Jurkat, Clone E6-1 (cell line): ENCODE results near the gene SOCS4. TPM values are rescaled to one million over a fixed set of nuclear protein-coding genes. Genes with fewer than 3 reads are reported as not detected.
A peak's percentile ranks its signal among the peaks of the same experiment; 100 is the strongest.
"Not testable (repeated sequence)": the region's sequence is repeated elsewhere in the genome, so short reads cannot be mapped to it uniquely, and the experiment has no call there.

ENCODE experiments used
- DNase-seq: peaks from one replicate; pipeline ENCODE4 v3.0.0-alpha.2; 2011; ENCODE audit warnings: low read depth, low spot score
- H3K4me3 ChIP-seq: 2 replicates; pipeline ENCODE4 v1.5.1; 2011; ENCODE audit warnings: mild to moderate bottlenecking, low read length, control low read depth, moderate library complexity
- polyA plus RNA-seq: library from polyadenylated mRNA; unstranded; fragments of >200 nt; gene quantifications from one replicate; pipeline ENCODE4 v1.2.1, GENCODE V29; 2012; ENCODE audit warnings: missing spikeins; ENCODE audit not compliant: insufficient read length, insufficient read depth

Gene SOCS4
- 20.8 TPM for polyA plus RNA-seq

GRCh38 chr14:55026793-55027561 is at the start of gene SOCS4, which contains the start of gene WDHD1:
SOCS4 (plus strand) TSS chr14:55027236; CDS start chr14:55043042, 15,806 bp downstream.
WDHD1 (minus strand) TSS chr14:55027099; CDS start chr14:55026787, 312 bp downstream.
- DNase-seq = peak; percentile 90
- H3K4me3 ChIP-seq = peak within 1 kb of the TSS; percentile 97

- DNase-seq = no peak
- no peak overlapping the region for H3K4me3 ChIP-seq
These were observed 48.0 kb upstream of the SOCS4 start for GRCh38 chr14:54979039-54979438.

GRCh38 chr14:54981698-54982097 is 45.3 kb upstream of the SOCS4 start:
- DNase-seq = no peak
- H3K4me3 ChIP-seq = no peak overlapping the region

DNA sequence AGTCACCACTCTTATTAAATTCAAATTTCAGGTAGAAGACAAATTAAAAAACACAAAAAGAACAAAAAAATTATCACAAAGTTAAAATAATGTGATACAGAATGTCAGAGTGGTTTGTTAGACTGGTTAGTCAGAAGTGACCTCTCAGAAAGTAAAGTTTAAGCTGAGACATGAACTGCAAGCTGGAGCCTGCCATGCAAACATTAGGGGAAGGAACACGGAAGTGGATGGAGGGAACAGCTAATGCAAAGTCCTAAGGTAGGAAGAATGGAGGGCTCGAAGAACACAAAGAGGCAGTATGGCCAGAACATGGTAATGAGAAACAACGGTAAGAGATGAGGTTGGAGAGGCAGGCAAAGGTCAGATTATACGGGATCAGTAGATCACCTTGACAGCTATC is 41.9 kb upstream of the SOCS4 start:
- no peak for DNase-seq

DNA sequence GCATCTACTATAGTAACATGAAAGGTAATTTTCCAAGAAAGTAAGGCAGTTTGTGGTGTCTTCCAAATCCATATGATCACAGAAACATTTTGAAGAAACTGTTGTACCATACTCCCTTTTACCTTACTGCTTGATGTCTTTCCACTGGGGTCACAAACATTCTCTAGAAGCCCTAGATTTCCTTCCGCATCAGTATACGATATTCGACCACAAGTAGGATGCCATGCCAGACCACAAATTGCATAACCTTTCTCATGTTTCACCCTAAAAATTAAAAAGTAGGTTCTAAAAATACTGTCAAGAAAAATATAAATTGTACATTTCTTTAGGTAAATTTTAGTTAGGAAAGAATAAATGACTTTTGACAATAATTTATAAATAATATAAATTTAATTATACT is 26.7 kb upstream of the SOCS4 start:
- DNase-seq = peak; percentile 17
- no peak overlapping the region for H3K4me3 ChIP-seq

More for the DNA sequence above, 41.9 kb upstream of the SOCS4 start:
- no peak overlapping the region for H3K4me3 ChIP-seq

GRCh38 chr14:55005071-55005470 is 22.0 kb upstream of the SOCS4 start:
- DNase-seq = peak; percentile 20
- no peak overlapping the region for H3K4me3 ChIP-seq

GRCh38 chr14:55015006-55015405 is 12.0 kb upstream of the SOCS4 start:
- DNase-seq = no peak
- no peak overlapping the region for H3K4me3 ChIP-seq

- DNase-seq = no peak
These were observed 7.0 kb upstream of the SOCS4 start for GRCh38 chr14:55019968-55020554.

GRCh38 chr14:55024365-55024764 is 2.7 kb upstream of the SOCS4 start:
- DNase-seq = not testable (repeated sequence)

More at GRCh38 chr14:55019968-55020554, 7.0 kb upstream of the SOCS4 start:
- no peak overlapping the region for H3K4me3 ChIP-seq

DNA sequence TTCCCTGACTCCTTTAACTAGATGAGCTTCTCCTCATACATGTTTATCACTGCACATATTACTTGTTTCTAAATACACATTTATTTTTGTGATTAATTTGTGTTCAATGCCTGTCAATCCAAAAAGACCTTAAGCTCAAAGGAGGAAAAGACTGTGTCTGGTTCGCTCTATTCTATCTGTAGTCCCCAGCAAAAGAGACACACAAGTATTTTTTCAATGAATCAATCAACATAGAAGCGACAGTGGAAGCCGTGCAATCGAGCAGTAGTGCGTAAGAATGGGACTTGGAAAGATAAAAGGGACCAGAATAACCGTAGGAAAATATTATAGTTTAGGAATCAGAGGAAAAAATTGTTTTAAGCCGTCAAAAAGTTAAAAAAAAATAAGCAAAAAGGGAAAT is 1.1 kb upstream of the SOCS4 start:
- no peak for DNase-seq
- peak overlapping the region; percentile 97 for H3K4me3 ChIP-seq

More at GRCh38 chr14:55024365-55024764, 2.7 kb upstream of the SOCS4 start:
- H3K4me3 ChIP-seq = not testable (repeated sequence)

GRCh38 chr14:55026441-55026792 is 619 bp upstream of the SOCS4 start:
- peak overlapping the region; percentile 97 for H3K4me3 ChIP-seq
- no peak for DNase-seq

GRCh38 chr14:55028066-55028465 is 1.0 kb downstream of the SOCS4 start:
- DNase-seq = no peak
- peak overlapping the region; percentile 97 for H3K4me3 ChIP-seq

GRCh38 chr14:55028476-55028875 is 1.4 kb downstream of the SOCS4 start:
- DNase-seq = no peak
- peak overlapping the region; percentile 97 for H3K4me3 ChIP-seq

DNA sequence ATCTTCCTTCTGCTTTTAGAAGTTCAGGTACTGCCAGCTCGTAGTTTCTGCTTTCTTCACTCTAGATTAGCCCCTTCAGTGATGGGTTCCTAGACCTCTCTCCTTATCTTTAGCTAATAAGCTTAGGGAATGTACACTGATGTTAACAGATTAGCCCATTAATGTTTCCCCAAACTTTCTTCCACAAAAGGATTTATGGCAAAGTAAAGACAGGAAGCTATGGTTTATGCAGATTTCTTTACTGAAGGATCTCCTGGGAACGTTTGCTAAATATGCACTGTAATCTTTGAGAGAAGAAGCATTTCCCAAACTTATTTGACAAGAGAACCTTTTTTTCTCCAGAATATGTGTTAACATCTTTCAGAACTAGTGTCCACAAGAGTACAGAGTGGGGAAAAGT is 4.2 kb downstream of the SOCS4 start:
- DNase-seq = no peak
- no peak overlapping the region for H3K4me3 ChIP-seq

- H3K4me3 ChIP-seq, DNase-seq: not testable (repeated sequence)
These were observed 11.0 kb downstream of the SOCS4 start for GRCh38 chr14:55037995-55038394.

DNA sequence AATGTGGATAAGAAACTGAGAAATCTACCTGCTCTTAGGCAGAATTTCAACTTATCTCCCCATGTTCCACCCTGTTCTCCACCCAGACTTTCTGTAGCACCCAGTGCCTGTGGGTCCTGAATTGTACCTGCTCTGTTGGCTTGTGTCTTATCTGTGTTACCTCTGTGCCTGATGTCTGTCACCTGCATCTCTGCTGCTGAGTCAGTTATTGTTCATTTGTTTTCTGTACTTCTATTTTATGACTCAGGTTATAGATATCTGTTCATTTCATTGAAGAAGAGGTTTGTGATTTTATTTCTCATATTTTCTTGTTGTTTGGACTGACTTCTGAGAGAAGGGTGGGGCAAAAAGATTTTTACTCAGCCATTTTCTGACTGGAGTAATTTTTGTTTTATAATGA is 11.7 kb downstream of the SOCS4 start:
- no peak overlapping the region for H3K4me3 ChIP-seq
- DNase-seq = no peak

DNA sequence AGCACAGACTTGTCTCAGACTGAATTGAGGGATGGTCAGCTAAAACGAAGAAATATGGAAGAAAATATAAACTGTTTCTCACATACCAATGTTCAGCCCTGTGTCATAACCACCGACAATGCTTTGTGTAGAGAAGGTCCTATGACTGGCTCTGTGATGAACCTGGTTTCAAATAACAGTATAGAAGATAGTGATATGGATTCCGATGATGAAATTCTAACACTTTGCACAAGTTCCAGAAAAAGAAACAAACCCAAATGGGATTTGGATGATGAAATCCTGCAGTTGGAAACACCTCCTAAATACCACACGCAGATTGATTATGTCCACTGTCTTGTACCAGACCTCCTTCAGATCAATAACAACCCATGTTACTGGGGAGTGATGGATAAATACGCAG is 16.5 kb downstream of the SOCS4 start:
- H3K4me3 ChIP-seq = no peak overlapping the region
- no peak for DNase-seq

- no peak for DNase-seq
These were observed 18.1 kb downstream of the SOCS4 start for GRCh38 chr14:55045087-55045486.

DNA sequence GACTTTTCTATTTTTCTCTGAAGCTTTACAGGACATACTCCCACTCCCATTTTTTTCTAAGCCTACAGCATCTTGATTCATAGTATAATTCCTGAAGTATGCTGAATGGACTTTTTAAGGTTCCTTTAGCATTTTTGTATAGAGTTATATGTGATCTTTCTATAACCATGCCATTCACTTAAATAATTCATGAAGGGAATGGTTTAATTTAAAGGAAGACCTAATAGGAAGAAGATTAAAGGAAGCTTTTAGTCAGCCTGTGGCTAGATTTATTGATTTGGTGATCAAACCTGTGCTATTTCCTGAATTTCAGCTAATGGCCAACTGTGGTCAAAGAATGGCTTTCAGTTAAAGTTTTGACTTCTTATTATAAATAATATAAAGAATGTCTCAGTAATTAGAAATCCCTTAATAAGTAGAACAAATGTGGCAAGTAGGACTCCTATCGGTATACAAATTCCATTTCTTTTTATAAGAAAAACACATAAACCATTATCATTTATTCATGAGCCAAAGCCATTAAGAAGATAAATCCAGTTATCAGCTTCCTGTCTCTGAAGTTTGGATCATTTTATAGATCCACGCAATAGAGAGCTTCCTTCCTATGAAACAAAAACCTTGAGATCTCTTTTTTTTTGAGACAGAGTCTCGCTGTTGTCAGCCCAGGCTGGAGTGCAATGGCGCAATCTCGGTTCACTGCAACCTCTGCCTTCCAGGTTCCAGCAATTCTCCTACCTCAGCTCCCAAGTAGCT is 20.4 kb downstream of the SOCS4 start:
- no peak for DNase-seq
- no peak overlapping the region for H3K4me3 ChIP-seq

More at GRCh38 chr14:55045087-55045486, 18.1 kb downstream of the SOCS4 start:
- H3K4me3 ChIP-seq = no peak overlapping the region

- no peak for DNase-seq
- no peak overlapping the region for H3K4me3 ChIP-seq
These were observed 21.9 kb downstream of the SOCS4 start for GRCh38 chr14:55048900-55049436.
